GM23338 (cell line): Measurements from ENCODE around the gene TUBGCP2. TPM values are rescaled to one million over a fixed set of nuclear protein-coding genes. Genes with fewer than 3 reads are reported as not detected.

Experiments
- ATAC-seq: fragments of 200-7000 bp; cut with Tn5 transposase; 3 replicates; pipeline ENCODE4 v1.9.1; 2020
- DNase-seq: peaks from one replicate; pipeline ENCODE4 v3.0.0-alpha.2; 2015; ENCODE audit warnings: low spot score
- H2AFZ ChIP-seq: fragments of 200-600 bp; sonication (generic); 2 replicates; pipeline ENCODE4 v1.8.0; 2016; ENCODE audit warnings: antibody characterized with exemption, mild to moderate bottlenecking, moderate library complexity
- H3F3A ChIP-seq: fragments of 200-600 bp; sonication (generic); replicated peaks from 2 replicates; pipeline ENCODE4 v1.8.0; 2017; ENCODE audit warnings: antibody characterized with exemption, mixed run types, low read depth
- H3K27ac ChIP-seq: fragments of 200-600 bp; sonication (generic); 2 replicates; pipeline ENCODE4 v1.6.1; 2016; ENCODE audit warnings: low read depth
- H3K27me3 ChIP-seq: fragments of 200-600 bp; sonication (generic); 2 replicates; pipeline ENCODE4 v1.8.0; 2016; ENCODE audit warnings: mild to moderate bottlenecking, mixed run types, moderate library complexity; ENCODE audit not compliant: insufficient read depth
- H3K36me3 ChIP-seq: fragments of 200-600 bp; sonication (generic); 2 replicates; pipeline ENCODE4 v1.8.0; 2016; ENCODE audit warnings: mild to moderate bottlenecking; ENCODE audit not compliant: insufficient read depth
- H3K4me1 ChIP-seq: fragments of 200-600 bp; sonication (generic); 2 replicates; pipeline ENCODE4 v1.8.0; 2016; ENCODE audit warnings: mild to moderate bottlenecking, moderate library complexity; ENCODE audit not compliant: insufficient read depth
- H3K4me2 ChIP-seq: fragments of 200-600 bp; sonication (generic); 2 replicates; pipeline ENCODE4 v1.7.1; 2017; ENCODE audit warnings: mixed run types
- H3K4me3 ChIP-seq: fragments of 200-600 bp; sonication (generic); 2 replicates; pipeline ENCODE4 v1.6.1; 2016; ENCODE audit warnings: mixed run types
- H3K79me2 ChIP-seq: fragments of 200-600 bp; sonication (generic); replicated peaks from 2 replicates; pipeline ENCODE4 v1.8.0; 2017; ENCODE audit warnings: mild to moderate bottlenecking; ENCODE audit not compliant: insufficient read depth
- H3K9me2 ChIP-seq: fragments of 200-600 bp; sonication (generic); 2 replicates; pipeline ENCODE4 v1.8.0; 2017; ENCODE audit not compliant: insufficient read depth
- H4K20me1 ChIP-seq: fragments of 200-600 bp; sonication (generic); replicated peaks from 2 replicates; pipeline ENCODE4 v1.8.0; 2017; ENCODE audit warnings: mild to moderate bottlenecking; ENCODE audit not compliant: insufficient read depth
- H3K27ac Mint-ChIP-seq: 2 replicates; pipeline ENCODE4 v1.8.0; 2020; ENCODE audit warnings: inconsistent platforms, mild to moderate bottlenecking, moderate library complexity, mixed read lengths
- H3K27me3 Mint-ChIP-seq: 3 replicates; pipeline ENCODE4 v1.8.0; 2022; ENCODE audit warnings: low read depth, mild to moderate bottlenecking, moderate library complexity, mixed read lengths, inconsistent platforms; ENCODE audit not compliant: insufficient read depth, poor library complexity
- H3K36me3 Mint-ChIP-seq: 3 replicates; pipeline ENCODE4 v1.8.0; 2021; ENCODE audit warnings: low read depth, mild to moderate bottlenecking, inconsistent platforms, moderate library complexity, mixed read lengths
- H3K4me1 Mint-ChIP-seq: 3 replicates; pipeline ENCODE4 v1.8.0; 2020; ENCODE audit warnings: mild to moderate bottlenecking, inconsistent platforms, mixed read lengths
- H3K4me3 Mint-ChIP-seq: 3 replicates; pipeline ENCODE4 v1.8.0; 2021; ENCODE audit warnings: moderate library complexity, mild to moderate bottlenecking, inconsistent platforms, mixed read lengths
- H3K9me3 Mint-ChIP-seq: 3 replicates; pipeline ENCODE4 v1.8.0; 2020; ENCODE audit warnings: moderate library complexity, mild to moderate bottlenecking, inconsistent platforms, mixed read lengths
- EZH2 ChIP-seq: fragments of 200-600 bp; sonication (generic); IDR thresholded peaks from one replicate; pipeline ENCODE4 v1.8.0; 2017; ENCODE audit warnings: antibody characterized with exemption, mild to moderate bottlenecking, low read depth; ENCODE audit not compliant: unreplicated experiment
- NANOG ChIP-seq: IDR thresholded peaks from 2 replicates; pipeline ENCODE4 v1.6.1; 2016; ENCODE audit warnings: antibody characterized with exemption, borderline replicate concordance
- polyA plus RNA-seq: library from polyadenylated mRNA; unstranded; fragments of >200 nt; fragmentation: Nextera tagmentation; extraction: Ambion mirVana; gene quantifications from 2 replicates; pipeline ENCODE4 v1.2.1, GENCODE V29; 2016
- total RNA-seq: library from RNA; depleted of rRNA; stranded (reverse); fragments of >200 nt; shearing (Covaris generic); gene quantifications from 2 replicates; pipeline ENCODE4 v1.2.3, GENCODE V29; 2014
- TF ChIP-seq, protein P1 (sequence below): fragments of 250-450 bp; sonication (Bioruptor Pico); IDR thresholded peaks from 2 replicates; pipeline ENCODE4 v1.5.0; 2020; ENCODE audit warnings: mild to moderate bottlenecking, moderate library complexity
- TF ChIP-seq, protein P2 (sequence below), 2 experiments: fragments of 200-600 bp in 1 of 2; sonication (generic) in 1 of 2; conservative IDR thresholded peaks; 2 replicates each; pipeline versions ENCODE4 v1.5.1 to v1.6.1; 2016 to 2017; ENCODE audit warnings: antibody characterized with exemption in 2 of 2, low read depth in 2 of 2, mild to moderate bottlenecking in 2 of 2, moderate library complexity in 1 of 2

TUBGCP2 gene
- total and polyA plus RNA-seq, 2 experiments from 2014 or later, result 59.6 to 67.7 TPM

DNA sequence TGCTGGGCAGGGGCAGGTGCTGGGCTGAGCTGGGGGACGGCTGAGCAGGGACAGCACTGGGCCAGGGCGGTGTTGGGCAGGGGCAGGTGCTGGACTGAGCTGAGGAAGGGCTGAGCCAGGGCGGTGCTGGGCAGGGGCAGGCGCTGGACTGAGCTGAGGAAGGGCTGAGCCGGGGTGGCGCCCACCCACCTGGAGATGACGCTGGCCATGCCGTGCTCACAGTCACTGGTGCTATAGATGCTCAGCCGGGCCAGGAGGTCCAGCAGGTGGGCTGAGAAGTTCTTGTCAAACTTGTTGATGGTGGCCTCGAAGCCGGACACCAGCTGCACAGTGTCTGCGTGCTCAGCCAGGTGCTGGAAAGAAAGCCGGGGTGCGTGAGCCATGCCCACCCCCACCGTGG lies 27.6 kb downstream of the TUBGCP2 start:
- ATAC-seq, result no peak
- H3K36me3 Mint-ChIP-seq, result peaks cover 36% of the 10 kb centered on the region
- H3K27ac Mint-ChIP-seq, result no peak overlapping the region
- Histone ChIP-seq H3K27ac (no peak overlapping the region), H4K20me1 (no peaks in the 10 kb centered on the region; the same call in 1 of the 2 replicates), H3F3A (0 out of 2 replicates have a peak, but pooled peaks cover 5% of the 10 kb centered on the region), H2AFZ (no peak overlapping the region), H3K36me3 (peaks cover 12% of the 10 kb centered on the region; the same call in 1 of the 2 replicates), H3K9me2 (no peaks in the 10 kb centered on the region), H3K4me1 (no peaks in the 10 kb centered on the region), H3K79me2 (no peaks in the 10 kb centered on the region), H3K4me3 (no peak overlapping the region), H3K4me2 (no peak overlapping the region), H3K27me3 (no peaks in the 10 kb centered on the region)
- H3K9me3 Mint-ChIP-seq, result no peaks in the 10 kb centered on the region
- no peaks in the 10 kb centered on the region for H3K4me1 Mint-ChIP-seq
- no peak overlapping the region for H3K4me3 Mint-ChIP-seq
- DNase-seq, result no peak
- peaks cover 3% of the 10 kb centered on the region for H3K27me3 Mint-ChIP-seq
- no peak for TF ChIP-seq EZH2
- TF ChIP-seq, protein P1, sequence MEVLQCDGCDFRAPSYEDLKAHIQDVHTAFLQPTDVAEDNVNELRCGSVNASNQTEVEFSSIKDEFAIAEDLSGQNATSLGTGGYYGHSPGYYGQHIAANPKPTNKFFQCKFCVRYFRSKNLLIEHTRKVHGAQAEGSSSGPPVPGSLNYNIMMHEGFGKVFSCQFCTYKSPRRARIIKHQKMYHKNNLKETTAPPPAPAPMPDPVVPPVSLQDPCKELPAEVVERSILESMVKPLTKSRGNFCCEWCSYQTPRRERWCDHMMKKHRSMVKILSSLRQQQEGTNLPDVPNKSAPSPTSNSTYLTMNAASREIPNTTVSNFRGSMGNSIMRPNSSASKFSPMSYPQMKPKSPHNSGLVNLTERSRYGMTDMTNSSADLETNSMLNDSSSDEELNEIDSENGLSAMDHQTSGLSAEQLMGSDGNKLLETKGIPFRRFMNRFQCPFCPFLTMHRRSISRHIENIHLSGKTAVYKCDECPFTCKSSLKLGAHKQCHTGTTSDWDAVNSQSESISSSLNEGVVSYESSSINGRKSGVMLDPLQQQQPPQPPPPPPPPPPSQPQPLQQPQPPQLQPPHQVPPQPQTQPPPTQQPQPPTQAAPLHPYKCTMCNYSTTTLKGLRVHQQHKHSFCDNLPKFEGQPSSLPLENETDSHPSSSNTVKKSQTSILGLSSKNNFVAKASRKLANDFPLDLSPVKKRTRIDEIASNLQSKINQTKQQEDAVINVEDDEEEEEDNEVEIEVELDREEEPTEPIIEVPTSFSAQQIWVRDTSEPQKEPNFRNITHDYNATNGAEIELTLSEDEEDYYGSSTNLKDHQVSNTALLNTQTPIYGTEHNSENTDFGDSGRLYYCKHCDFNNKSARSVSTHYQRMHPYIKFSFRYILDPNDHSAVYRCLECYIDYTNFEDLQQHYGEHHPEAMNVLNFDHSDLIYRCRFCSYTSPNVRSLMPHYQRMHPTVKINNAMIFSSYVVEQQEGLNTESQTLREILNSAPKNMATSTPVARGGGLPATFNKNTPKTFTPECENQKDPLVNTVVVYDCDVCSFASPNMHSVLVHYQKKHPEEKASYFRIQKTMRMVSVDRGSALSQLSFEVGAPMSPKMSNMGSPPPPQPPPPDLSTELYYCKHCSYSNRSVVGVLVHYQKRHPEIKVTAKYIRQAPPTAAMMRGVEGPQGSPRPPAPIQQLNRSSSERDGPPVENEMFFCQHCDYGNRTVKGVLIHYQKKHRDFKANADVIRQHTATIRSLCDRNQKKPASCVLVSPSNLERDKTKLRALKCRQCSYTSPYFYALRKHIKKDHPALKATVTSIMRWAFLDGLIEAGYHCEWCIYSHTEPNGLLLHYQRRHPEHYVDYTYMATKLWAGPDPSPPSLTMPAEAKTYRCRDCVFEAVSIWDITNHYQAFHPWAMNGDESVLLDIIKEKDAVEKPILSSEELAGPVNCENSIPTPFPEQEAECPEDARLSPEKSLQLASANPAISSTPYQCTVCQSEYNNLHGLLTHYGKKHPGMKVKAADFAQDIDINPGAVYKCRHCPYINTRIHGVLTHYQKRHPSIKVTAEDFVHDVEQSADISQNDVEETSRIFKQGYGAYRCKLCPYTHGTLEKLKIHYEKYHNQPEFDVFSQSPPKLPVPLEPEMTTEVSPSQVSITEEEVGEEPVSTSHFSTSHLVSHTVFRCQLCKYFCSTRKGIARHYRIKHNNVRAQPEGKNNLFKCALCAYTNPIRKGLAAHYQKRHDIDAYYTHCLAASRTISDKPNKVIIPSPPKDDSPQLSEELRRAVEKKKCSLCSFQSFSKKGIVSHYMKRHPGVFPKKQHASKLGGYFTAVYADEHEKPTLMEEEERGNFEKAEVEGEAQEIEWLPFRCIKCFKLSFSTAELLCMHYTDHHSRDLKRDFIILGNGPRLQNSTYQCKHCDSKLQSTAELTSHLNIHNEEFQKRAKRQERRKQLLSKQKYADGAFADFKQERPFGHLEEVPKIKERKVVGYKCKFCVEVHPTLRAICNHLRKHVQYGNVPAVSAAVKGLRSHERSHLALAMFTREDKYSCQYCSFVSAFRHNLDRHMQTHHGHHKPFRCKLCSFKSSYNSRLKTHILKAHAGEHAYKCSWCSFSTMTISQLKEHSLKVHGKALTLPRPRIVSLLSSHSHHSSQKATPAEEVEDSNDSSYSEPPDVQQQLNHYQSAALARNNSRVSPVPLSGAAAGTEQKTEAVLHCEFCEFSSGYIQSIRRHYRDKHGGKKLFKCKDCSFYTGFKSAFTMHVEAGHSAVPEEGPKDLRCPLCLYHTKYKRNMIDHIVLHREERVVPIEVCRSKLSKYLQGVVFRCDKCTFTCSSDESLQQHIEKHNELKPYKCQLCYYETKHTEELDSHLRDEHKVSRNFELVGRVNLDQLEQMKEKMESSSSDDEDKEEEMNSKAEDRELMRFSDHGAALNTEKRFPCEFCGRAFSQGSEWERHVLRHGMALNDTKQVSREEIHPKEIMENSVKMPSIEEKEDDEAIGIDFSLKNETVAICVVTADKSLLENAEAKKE (CRISPR knock-in tag), result no peak
- TF ChIP-seq, protein P2, sequence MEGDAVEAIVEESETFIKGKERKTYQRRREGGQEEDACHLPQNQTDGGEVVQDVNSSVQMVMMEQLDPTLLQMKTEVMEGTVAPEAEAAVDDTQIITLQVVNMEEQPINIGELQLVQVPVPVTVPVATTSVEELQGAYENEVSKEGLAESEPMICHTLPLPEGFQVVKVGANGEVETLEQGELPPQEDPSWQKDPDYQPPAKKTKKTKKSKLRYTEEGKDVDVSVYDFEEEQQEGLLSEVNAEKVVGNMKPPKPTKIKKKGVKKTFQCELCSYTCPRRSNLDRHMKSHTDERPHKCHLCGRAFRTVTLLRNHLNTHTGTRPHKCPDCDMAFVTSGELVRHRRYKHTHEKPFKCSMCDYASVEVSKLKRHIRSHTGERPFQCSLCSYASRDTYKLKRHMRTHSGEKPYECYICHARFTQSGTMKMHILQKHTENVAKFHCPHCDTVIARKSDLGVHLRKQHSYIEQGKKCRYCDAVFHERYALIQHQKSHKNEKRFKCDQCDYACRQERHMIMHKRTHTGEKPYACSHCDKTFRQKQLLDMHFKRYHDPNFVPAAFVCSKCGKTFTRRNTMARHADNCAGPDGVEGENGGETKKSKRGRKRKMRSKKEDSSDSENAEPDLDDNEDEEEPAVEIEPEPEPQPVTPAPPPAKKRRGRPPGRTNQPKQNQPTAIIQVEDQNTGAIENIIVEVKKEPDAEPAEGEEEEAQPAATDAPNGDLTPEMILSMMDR (conservative IDR thresholded peaks at IDR 0.05; ENCODE audit: low read depth in 2 of 2), result no peak
- TF ChIP-seq NANOG, result no peak
